ENCODE measurements around the gene RBM43. TPM values are rescaled to one million over a fixed set of nuclear protein-coding genes. Genes with fewer than 3 reads are reported as not detected.

RBM43 gene
- total RNA-seq, 2 donors from 2014 or later, result 1.1 to 2.4 TPM

DNA sequence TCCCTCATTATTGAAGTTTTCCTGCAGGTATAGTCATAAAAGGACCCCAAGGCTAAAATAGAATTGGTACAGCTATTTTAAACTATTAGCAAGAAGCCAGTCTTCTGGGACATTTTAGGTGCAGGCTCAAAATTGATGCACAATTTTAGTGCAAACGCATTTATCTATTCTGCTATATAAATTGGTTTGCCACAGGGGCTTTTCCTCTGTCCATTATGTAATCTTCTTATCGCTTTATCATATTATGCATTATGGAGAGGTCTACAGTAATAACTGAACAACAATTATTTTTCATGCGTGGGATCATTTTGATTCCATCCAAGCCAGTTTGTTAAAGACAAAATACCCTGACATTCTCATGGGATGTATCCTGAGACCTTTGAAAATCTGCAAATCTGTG, 54.6 kb downstream of the RBM43 start:
- no peak overlapping the region for H3K27ac Mint-ChIP-seq
- H3K4me1 Mint-ChIP-seq, result peaks cover 15% of the 10 kb centered on the region
- no peaks in the 10 kb centered on the region for H3K36me3 ChIP-seq (ENCODE audit: control insufficient read depth, insufficient read depth, low read length)
- no peak overlapping the region for H3K4me3 Mint-ChIP-seq
- no peak for DNase-seq
- H3K9me3 Mint-ChIP-seq, result no peaks in the 10 kb centered on the region
- no peaks in the 10 kb centered on the region for H3K27me3 Mint-ChIP-seq (ENCODE audit: insufficient read depth)
- H3K9me3 ChIP-seq (ENCODE audit: control insufficient read depth, low read length), result no peaks in the 10 kb centered on the region
- 98 to 100% methylated on average over 1 to 3 of the region's 3 CpGs for WGBS, 2 experiments (ENCODE audit: insufficient coverage in 1 of 2, insufficient read length in 1 of 2)
- no peaks in the 10 kb centered on the region for H3K36me3 Mint-ChIP-seq (ENCODE audit: low read depth)
- H3K27me3 ChIP-seq (ENCODE audit: control insufficient read depth, insufficient read depth, low read length, poor library complexity, severe bottlenecking), result no peaks in the 10 kb centered on the region
- no peak overlapping the region for H3K4me3 ChIP-seq (ENCODE audit: low read length)
- peaks cover 6% of the 10 kb centered on the region for H3K4me1 ChIP-seq (ENCODE audit: control insufficient read depth, insufficient read depth, low read length)
- H3K9ac ChIP-seq (ENCODE audit: extremely low read depth, low read length, poor library complexity, severe bottlenecking), result no peak overlapping the region
- H3K27ac ChIP-seq (ENCODE audit: low read depth, low read length), result no peak overlapping the region
- TF ChIP-seq, protein P1, sequence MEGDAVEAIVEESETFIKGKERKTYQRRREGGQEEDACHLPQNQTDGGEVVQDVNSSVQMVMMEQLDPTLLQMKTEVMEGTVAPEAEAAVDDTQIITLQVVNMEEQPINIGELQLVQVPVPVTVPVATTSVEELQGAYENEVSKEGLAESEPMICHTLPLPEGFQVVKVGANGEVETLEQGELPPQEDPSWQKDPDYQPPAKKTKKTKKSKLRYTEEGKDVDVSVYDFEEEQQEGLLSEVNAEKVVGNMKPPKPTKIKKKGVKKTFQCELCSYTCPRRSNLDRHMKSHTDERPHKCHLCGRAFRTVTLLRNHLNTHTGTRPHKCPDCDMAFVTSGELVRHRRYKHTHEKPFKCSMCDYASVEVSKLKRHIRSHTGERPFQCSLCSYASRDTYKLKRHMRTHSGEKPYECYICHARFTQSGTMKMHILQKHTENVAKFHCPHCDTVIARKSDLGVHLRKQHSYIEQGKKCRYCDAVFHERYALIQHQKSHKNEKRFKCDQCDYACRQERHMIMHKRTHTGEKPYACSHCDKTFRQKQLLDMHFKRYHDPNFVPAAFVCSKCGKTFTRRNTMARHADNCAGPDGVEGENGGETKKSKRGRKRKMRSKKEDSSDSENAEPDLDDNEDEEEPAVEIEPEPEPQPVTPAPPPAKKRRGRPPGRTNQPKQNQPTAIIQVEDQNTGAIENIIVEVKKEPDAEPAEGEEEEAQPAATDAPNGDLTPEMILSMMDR (conservative IDR thresholded peaks at IDR 0.05), result no peak

DNA sequence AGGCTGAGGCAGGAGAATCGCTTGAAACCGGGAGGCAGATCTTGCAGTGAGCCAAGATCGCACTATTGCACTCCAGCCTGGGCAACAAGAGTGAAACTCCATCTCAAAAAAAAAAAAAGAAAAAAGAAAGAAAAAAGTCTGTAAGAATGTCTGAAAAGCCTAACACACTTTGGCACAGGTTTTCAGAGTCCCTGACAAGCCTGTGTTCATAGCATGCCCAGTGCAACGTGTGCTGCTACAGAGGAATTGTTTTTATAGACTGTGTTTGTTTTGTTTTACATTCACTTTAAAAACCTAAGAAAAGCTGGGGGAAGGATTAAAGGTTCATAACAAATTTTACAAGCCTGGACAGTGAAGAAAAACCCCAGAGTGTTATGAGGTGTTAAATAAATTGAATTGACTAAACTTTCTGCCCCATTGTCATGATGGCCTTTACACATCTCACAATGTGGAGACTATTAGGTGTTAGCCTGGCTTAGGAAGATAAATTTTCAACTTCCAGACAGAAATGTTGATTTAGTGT, 55.2 kb downstream of the RBM43 start:
- Mint-ChIP-seq H3K36me3 (ENCODE audit: low read depth) (no peaks in the 10 kb centered on the region), H3K27ac (no peak overlapping the region), H3K4me3 (no peak overlapping the region), H3K9me3 (no peaks in the 10 kb centered on the region), H3K4me1 (peaks cover 15% of the 10 kb centered on the region), H3K27me3 (ENCODE audit: insufficient read depth) (no peaks in the 10 kb centered on the region)
- TF ChIP-seq, protein P1 (conservative IDR thresholded peaks at IDR 0.05), result no peak
- peaks cover 6% of the 10 kb centered on the region for H3K4me1 ChIP-seq (ENCODE audit: control insufficient read depth, insufficient read depth, low read length)
- H3K4me3 ChIP-seq (ENCODE audit: low read length), result no peak overlapping the region
- no peaks in the 10 kb centered on the region for H3K27me3 ChIP-seq (ENCODE audit: control insufficient read depth, insufficient read depth, low read length, poor library complexity, severe bottlenecking)
- DNase-seq, result no peak
- 94 to 100% methylated on average over 1 to 4 of the region's 4 CpGs for WGBS, 2 experiments (ENCODE audit: insufficient coverage in 1 of 2, insufficient read length in 1 of 2)
- H3K9ac ChIP-seq (ENCODE audit: extremely low read depth, low read length, poor library complexity, severe bottlenecking), result no peak overlapping the region
- no peaks in the 10 kb centered on the region for H3K9me3 ChIP-seq (ENCODE audit: control insufficient read depth, low read length)
- peak overlapping the region; percentile 53 for H3K27ac ChIP-seq (ENCODE audit: low read depth, low read length)
- H3K36me3 ChIP-seq (ENCODE audit: control insufficient read depth, insufficient read depth, low read length), result no peaks in the 10 kb centered on the region

DNA sequence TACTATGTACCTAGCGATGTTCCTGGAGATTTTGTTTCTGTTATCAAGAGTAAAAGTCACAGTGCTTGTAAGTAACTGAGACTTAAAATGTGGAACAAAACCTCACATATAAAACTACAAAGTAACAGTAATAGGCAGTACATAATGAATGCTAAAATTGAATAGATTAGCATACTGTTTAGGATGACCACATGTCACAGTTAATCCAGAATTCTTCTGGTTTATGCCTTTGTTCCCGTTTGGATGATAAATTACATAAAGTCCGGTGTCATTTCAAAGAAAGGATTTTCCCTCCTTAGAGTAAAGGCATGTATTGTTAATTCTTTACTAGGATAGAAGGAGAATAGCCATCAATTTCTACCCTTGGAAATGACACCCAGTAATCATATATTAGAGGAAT, 56.1 kb downstream of the RBM43 start:
- peak overlapping the region; percentile 90 for H3K27ac ChIP-seq (ENCODE audit: low read depth, low read length)
- H3K4me3 ChIP-seq (ENCODE audit: low read length), result no peak overlapping the region
- peaks cover 6% of the 10 kb centered on the region for H3K4me1 ChIP-seq (ENCODE audit: control insufficient read depth, insufficient read depth, low read length)
- H3K36me3 ChIP-seq (ENCODE audit: control insufficient read depth, insufficient read depth, low read length), result no peaks in the 10 kb centered on the region
- H3K27ac Mint-ChIP-seq, result no peak overlapping the region
- no peak overlapping the region for H3K4me3 Mint-ChIP-seq
- no peaks in the 10 kb centered on the region for H3K36me3 Mint-ChIP-seq (ENCODE audit: low read depth)
- H3K27me3 Mint-ChIP-seq (ENCODE audit: insufficient read depth), result no peaks in the 10 kb centered on the region
- 98% methylated on average over 3 of the region's 3 CpGs; no CpG with 5 or more reads in 1 of the 2 experiments for WGBS, 2 experiments (ENCODE audit: insufficient coverage in 1 of 2, insufficient read length in 1 of 2)
- H3K9ac ChIP-seq (ENCODE audit: extremely low read depth, low read length, poor library complexity, severe bottlenecking), result no peak overlapping the region
- H3K9me3 ChIP-seq (ENCODE audit: control insufficient read depth, low read length), result no peaks in the 10 kb centered on the region
- no peaks in the 10 kb centered on the region for H3K9me3 Mint-ChIP-seq
- no peak for DNase-seq
- no peaks in the 10 kb centered on the region for H3K27me3 ChIP-seq (ENCODE audit: control insufficient read depth, insufficient read depth, low read length, poor library complexity, severe bottlenecking)
- TF ChIP-seq, protein P1 (conservative IDR thresholded peaks at IDR 0.05), result no peak
- peaks cover 15% of the 10 kb centered on the region for H3K4me1 Mint-ChIP-seq

Data from endodermal cell (in vitro differentiated cells).